HEK293 (cell line): ENCODE data around the gene ZNF394.
A peak's percentile ranks its signal among the peaks of the same experiment; 100 is the strongest.

Source experiments
- CTCF ChIA-PET: fragments of 350-600 bp; formaldehyde crosslinking; extraction: SDS; loops from one replicate; lab custom pipeline; 2021; ENCODE audit warnings: antibody characterized with exemption; lab: Yijun Ruan, JAX
- POLR2A ChIA-PET: fragments of 300-600 bp; formaldehyde crosslinking; extraction: SDS; loops from one replicate; lab custom pipeline; 2020; ENCODE audit warnings: antibody characterized with exemption, inconsistent platforms; lab: Yijun Ruan, JAX
- H3K27ac ChIP-seq: fragments of 200-500 bp; sonication (Bioruptor generic); 2 replicates; pipeline ENCODE4 v1.5.1; 2014; ENCODE audit warnings: low read depth, low read length, control low read depth, inconsistent platforms; ENCODE audit errors: extremely low read depth
- H3K36me3 ChIP-seq, 2 experiments: fragments of 200-500 bp in 1 of 2; sonication (Bioruptor generic) in 1 of 2; 1 replicate in 1 of 2; 2 replicates in 1 of 2; pipeline ENCODE4 v1.5.1; 2014 to 2017; ENCODE audit warnings: inconsistent platforms in 2 of 2, low read length in 2 of 2; ENCODE audit not compliant: control insufficient read depth in 2 of 2, insufficient read depth in 1 of 2
- H3K4me1 ChIP-seq: fragments of 200-500 bp; sonication (Bioruptor generic); 2 replicates; pipeline ENCODE4 v1.5.1; 2014; ENCODE audit warnings: mild to moderate bottlenecking, low read length, inconsistent platforms; ENCODE audit not compliant: control insufficient read depth, insufficient read depth
- H3K4me3 ChIP-seq: 2 replicates; pipeline ENCODE4 v1.5.1; 2011; ENCODE audit warnings: low read depth, mild to moderate bottlenecking, control low read depth, low read length, moderate library complexity
- H3K9me3 ChIP-seq: fragments of 200-500 bp; sonication (Bioruptor generic); 2 replicates; pipeline ENCODE4 v1.5.1; 2014; ENCODE audit warnings: low read depth, low read length, inconsistent platforms; ENCODE audit not compliant: control insufficient read depth, insufficient read depth
- HOXC10 ChIP-seq: sonication (generic); formaldehyde crosslinking; IDR thresholded peaks from 2 replicates; pipeline ENCODE4 v1.8.1; 2023; ENCODE audit warnings: mild to moderate bottlenecking, missing genetic modification reagents
- KLF1 ChIP-seq: fragments of 450-650 bp; formaldehyde crosslinking; IDR thresholded peaks from 2 replicates; pipeline ENCODE4 v1.5.1; 2016; ENCODE audit warnings: missing biosample characterization, missing genetic modification characterization
- KLF10 ChIP-seq: fragments of 450-650 bp; IDR thresholded peaks from 2 replicates; pipeline ENCODE4 v1.5.1; 2018; ENCODE audit warnings: missing biosample characterization, mild to moderate bottlenecking, missing genetic modification characterization
- KLF8 ChIP-seq: fragments of 450-650 bp; formaldehyde crosslinking; IDR thresholded peaks from 2 replicates; pipeline ENCODE4 v1.5.1; 2016; ENCODE audit warnings: missing biosample characterization, missing genetic modification characterization
- RBAK ChIP-seq: fragments of 450-650 bp; formaldehyde crosslinking; IDR thresholded peaks from 2 replicates; pipeline ENCODE4 v1.5.1; 2016; ENCODE audit warnings: missing biosample characterization, missing genetic modification characterization
- SALL2 ChIP-seq: fragments of 450-650 bp; formaldehyde crosslinking; IDR thresholded peaks from 2 replicates; pipeline ENCODE4 v1.5.0; 2017; ENCODE audit warnings: missing biosample characterization, mild to moderate bottlenecking, missing genetic modification characterization, borderline replicate concordance
- ZBTB17 ChIP-seq: fragments of 450-650 bp; formaldehyde crosslinking; IDR thresholded peaks from 2 replicates; pipeline ENCODE4 v1.5.1; 2016; ENCODE audit warnings: missing biosample characterization, missing genetic modification characterization
- ZNF248 ChIP-seq: fragments of 450-650 bp; formaldehyde crosslinking; IDR thresholded peaks from 2 replicates; pipeline ENCODE4 v1.5.1; 2017; ENCODE audit warnings: missing biosample characterization, missing genetic modification characterization
- ZNF335 ChIP-seq: fragments of 450-650 bp; formaldehyde crosslinking; conservative IDR thresholded peaks from 2 replicates; pipeline ENCODE4 v1.5.1; 2016; ENCODE audit warnings: missing biosample characterization, missing genetic modification characterization
- ZNF391 ChIP-seq: fragments of 450-650 bp; formaldehyde crosslinking; IDR thresholded peaks from 2 replicates; pipeline ENCODE4 v1.5.1; 2016; ENCODE audit warnings: low read depth, missing biosample characterization, missing genetic modification characterization, borderline replicate concordance
- ZNF423 ChIP-seq: fragments of 450-650 bp; formaldehyde crosslinking; IDR thresholded peaks from 2 replicates; pipeline ENCODE4 v1.5.1; 2016; ENCODE audit warnings: missing biosample characterization, missing genetic modification characterization
- ZNF596 ChIP-seq: fragments of 450-650 bp; IDR thresholded peaks from 2 replicates; pipeline ENCODE4 v1.5.0; 2018; ENCODE audit warnings: missing biosample characterization, mild to moderate bottlenecking, missing genetic modification characterization, moderate library complexity
- ZNF626 ChIP-seq: fragments of 450-650 bp; sonication (Bioruptor Pico); formaldehyde crosslinking; IDR thresholded peaks from 2 replicates; pipeline ENCODE4 v1.5.1; 2018; ENCODE audit warnings: missing biosample characterization, missing genetic modification characterization, inconsistent platforms
- ZNF777 ChIP-seq: fragments of 450-650 bp; formaldehyde crosslinking; IDR thresholded peaks from 2 replicates; pipeline ENCODE4 v1.5.1; 2017; ENCODE audit warnings: missing biosample characterization, missing genetic modification characterization, borderline replicate concordance
- ZSCAN18 ChIP-seq: fragments of 450-650 bp; formaldehyde crosslinking; IDR thresholded peaks from 2 replicates; pipeline ENCODE4 v1.5.1; 2016; ENCODE audit warnings: missing biosample characterization, missing genetic modification characterization
- TF ChIP-seq, protein P1 (sequence below): fragments of 450-650 bp; formaldehyde crosslinking; IDR thresholded peaks from 2 replicates; pipeline ENCODE4 v1.5.1; 2016; ENCODE audit warnings: missing biosample characterization, missing genetic modification characterization
- TF ChIP-seq, protein P2 (sequence below): fragments of 450-650 bp; formaldehyde crosslinking; IDR thresholded peaks from 2 replicates; pipeline ENCODE4 v1.5.1; 2016; ENCODE audit warnings: missing biosample characterization, missing genetic modification characterization
- TF ChIP-seq, protein P3 (sequence below): fragments of 450-650 bp; formaldehyde crosslinking; IDR thresholded peaks from 2 replicates; pipeline ENCODE4 v1.5.1; 2016; ENCODE audit warnings: missing biosample characterization, missing genetic modification characterization, borderline replicate concordance

The ZNF394 gene

DNA sequence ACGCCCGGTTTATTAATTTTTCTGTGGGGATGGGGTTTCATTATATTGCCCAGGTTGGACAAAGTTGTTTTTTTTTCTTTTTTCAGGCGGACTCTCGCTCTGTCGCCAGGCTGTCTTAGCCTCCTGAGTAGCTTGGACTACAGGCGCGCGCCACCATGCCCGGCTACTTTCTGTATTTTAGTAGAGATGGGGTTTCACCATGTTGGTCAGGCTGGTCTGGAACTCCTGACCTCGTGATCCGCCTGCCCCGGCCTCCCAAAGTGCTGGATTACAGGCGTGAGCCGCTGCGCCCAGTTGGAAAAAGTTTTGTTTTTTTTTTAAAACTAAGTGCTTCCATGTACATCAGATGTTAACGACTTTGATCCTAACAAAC, 542 bp upstream of the ZNF394 start:
- Histone ChIP-seq H3K4me1 (no peaks in the 10 kb centered on the region), H3K4me3 (peak overlapping the region; percentile 93), H3K9me3 (no peaks in the 10 kb centered on the region), H3K27ac (peak overlapping the region; percentile 60; the same call in 1 of the 2 replicates), H3K36me3 (peaks cover 9 to 15% of the 10 kb centered on the region in 2 experiments; a peak in 2 of 3 replicates)
- ChIA-PET POLR2A (interaction anchor here (0.7 to 1.7 kb wide), 12 partner anchors 9 to 419 kb away, joined by 3 to 8 read pairs (median 4); partner anchors contain the start of genes FAM200A, PTCD1, TRIM4 and ZNF655), CTCF (interaction anchor here (1.7 kb wide), 1 partner anchor 24 kb away, joined by 4 read pairs; no protein-coding TSS in a partner anchor)
- TF ChIP-seq ZNF391, result no peak
- TF ChIP-seq ZSCAN18 (tag by site-specific recombination), result no peak
- TF ChIP-seq ZNF626 (tag by site-specific recombination), result no peak
- TF ChIP-seq, protein P1, sequence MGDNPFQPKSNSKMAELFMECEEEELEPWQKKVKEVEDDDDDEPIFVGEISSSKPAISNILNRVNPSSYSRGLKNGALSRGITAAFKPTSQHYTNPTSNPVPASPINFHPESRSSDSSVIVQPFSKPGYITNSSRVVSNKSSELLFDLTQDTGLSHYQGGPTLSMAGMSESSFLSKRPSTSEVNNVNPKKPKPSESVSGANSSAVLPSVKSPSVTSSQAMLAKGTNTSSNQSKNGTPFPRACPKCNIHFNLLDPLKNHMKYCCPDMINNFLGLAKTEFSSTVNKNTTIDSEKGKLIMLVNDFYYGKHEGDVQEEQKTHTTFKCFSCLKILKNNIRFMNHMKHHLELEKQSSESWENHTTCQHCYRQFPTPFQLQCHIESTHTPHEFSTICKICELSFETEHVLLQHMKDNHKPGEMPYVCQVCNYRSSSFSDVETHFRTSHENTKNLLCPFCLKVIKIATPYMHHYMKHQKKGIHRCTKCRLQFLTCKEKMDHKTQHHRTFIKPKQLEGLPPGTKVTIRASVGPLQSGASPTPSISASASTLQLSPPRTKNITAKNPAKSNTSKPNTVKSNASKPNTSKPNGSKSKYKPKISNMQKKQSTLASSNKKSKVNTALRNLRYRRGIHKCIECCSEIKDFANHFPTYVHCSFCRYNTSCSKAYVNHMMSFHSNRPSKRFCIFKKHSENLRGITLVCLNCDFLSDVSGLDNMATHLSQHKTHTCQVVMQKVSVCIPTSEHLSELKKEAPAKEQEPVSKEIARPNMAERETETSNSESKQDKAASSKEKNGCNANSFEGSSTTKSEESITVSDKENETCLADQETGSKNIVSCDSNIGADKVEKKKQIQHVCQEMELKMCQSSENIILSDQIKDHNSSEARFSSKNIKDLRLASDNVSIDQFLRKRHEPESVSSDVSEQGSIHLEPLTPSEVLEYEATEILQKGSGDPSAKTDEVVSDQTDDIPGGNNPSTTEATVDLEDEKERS, result 0 out of 2 replicates have a peak, but pooled peaks have one; percentile 46
- TF ChIP-seq ZNF335, result peak; percentile 19; the same call in 1 of the 2 replicates
- TF ChIP-seq ZNF248, result no peak

GRCh38 chr7:99499371-99499720, 735 bp downstream of the ZNF394 start:
- Histone ChIP-seq H3K9me3 (no peaks in the 10 kb centered on the region), H3K4me3 (peak overlapping the region; percentile 93), H3K4me1 (no peaks in the 10 kb centered on the region), H3K27ac (peak overlapping the region; percentile 60), H3K36me3 (peaks cover 9 to 22% of the 10 kb centered on the region in 2 experiments; a peak in 2 of 3 replicates)
- POLR2A ChIA-PET, result interaction anchor here (0.7 to 1.7 kb wide), 8 partner anchors 8 to 117 kb away, joined by 4 to 8 read pairs (median 6); partner anchors contain the start of genes FAM200A, PTCD1, ZNF655 and ZSCAN25
- no peak for TF ChIP-seq KLF1 (tag by site-specific recombination)
- TF ChIP-seq, protein P2, sequence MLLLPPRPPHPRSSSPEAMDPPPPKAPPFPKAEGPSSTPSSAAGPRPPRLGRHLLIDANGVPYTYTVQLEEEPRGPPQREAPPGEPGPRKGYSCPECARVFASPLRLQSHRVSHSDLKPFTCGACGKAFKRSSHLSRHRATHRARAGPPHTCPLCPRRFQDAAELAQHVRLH, result no peak
- no peak for TF ChIP-seq KLF8
- TF ChIP-seq ZBTB17 (tag by site-specific recombination), result no peak
- no peak for TF ChIP-seq ZNF423 (tag by site-specific recombination)
- no peak for TF ChIP-seq KLF10 (tag by site-specific recombination)
- TF ChIP-seq HOXC10, result no peak
- TF ChIP-seq RBAK (tag by site-specific recombination), result no peak
- TF ChIP-seq ZNF777 (tag by site-specific recombination), result no peak
- no peak for TF ChIP-seq ZNF596
- TF ChIP-seq, protein P3, sequence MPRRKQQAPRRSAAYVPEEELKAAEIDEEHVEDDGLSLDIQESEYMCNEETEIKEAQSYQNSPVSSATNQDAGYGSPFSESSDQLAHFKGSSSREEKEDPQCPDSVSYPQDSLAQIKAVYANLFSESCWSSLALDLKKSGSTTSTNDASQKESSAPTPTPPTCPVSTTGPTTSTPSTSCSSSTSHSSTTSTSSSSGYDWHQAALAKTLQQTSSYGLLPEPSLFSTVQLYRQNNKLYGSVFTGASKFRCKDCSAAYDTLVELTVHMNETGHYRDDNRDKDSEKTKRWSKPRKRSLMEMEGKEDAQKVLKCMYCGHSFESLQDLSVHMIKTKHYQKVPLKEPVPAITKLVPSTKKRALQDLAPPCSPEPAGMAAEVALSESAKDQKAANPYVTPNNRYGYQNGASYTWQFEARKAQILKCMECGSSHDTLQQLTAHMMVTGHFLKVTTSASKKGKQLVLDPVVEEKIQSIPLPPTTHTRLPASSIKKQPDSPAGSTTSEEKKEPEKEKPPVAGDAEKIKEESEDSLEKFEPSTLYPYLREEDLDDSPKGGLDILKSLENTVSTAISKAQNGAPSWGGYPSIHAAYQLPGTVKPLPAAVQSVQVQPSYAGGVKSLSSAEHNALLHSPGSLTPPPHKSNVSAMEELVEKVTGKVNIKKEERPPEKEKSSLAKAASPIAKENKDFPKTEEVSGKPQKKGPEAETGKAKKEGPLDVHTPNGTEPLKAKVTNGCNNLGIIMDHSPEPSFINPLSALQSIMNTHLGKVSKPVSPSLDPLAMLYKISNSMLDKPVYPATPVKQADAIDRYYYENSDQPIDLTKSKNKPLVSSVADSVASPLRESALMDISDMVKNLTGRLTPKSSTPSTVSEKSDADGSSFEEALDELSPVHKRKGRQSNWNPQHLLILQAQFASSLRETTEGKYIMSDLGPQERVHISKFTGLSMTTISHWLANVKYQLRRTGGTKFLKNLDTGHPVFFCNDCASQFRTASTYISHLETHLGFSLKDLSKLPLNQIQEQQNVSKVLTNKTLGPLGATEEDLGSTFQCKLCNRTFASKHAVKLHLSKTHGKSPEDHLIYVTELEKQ (tag by site-specific recombination), result no peak
- no peak for TF ChIP-seq SALL2 (tag by site-specific recombination)
- CTCF ChIA-PET, result interaction anchor here (0.6 kb wide), 1 partner anchor 36 kb away, joined by 3 read pairs; no protein-coding TSS in a partner anchor
